SK-N-SH (cell line): ENCODE results near the gene PDK2. TPM values are rescaled to one million over a fixed set of nuclear protein-coding genes. Genes with fewer than 3 reads are reported as not detected.

Source experiments
- CTCF ChIA-PET: fragments of 300-600, 350-600 bp; formaldehyde crosslinking; extraction: SDS; loops from one replicate; lab custom pipeline; 2021; lab: Yijun Ruan, JAX
- POLR2A ChIA-PET: fragments of 350-600 bp; sonication (Branson Sonifier 250); formaldehyde crosslinking; extraction: SDS; loops from one replicate; lab custom pipeline; 2020; ENCODE audit warnings: antibody characterized with exemption, inconsistent platforms; lab: Yijun Ruan, JAX
- DNase-seq: peaks from one replicate; pipeline ENCODE4 v3.0.0; 2012
- H2AFZ ChIP-seq: fragments of 200-600 bp; sonication (generic); 2 replicates; pipeline ENCODE4 v1.8.1; 2016; ENCODE audit warnings: antibody characterized with exemption, mild to moderate bottlenecking, low read depth
- H3F3A ChIP-seq: fragments of 200-600 bp; sonication (generic); replicated peaks from 2 replicates; pipeline ENCODE3; 2016; ENCODE audit warnings: antibody characterized with exemption, mild to moderate bottlenecking; ENCODE audit not compliant: insufficient read depth
- H3K27ac ChIP-seq, 2 experiments: fragments of 200-500 bp in 1 of 2; fragments of 200-600 bp in 1 of 2; sonication (Bioruptor generic) in 1 of 2; sonication (generic), shearing (Covaris generic) in 1 of 2; 2 replicates each; pipeline versions ENCODE4 v1.5.1 to v1.6.1; 2014 to 2016; ENCODE audit warnings: low read depth in 2 of 2, inconsistent platforms in 1 of 2, low read length in 1 of 2, mild to moderate bottlenecking in 1 of 2, mixed read lengths in 1 of 2
- H3K27me3 ChIP-seq: fragments of 200-600 bp; sonication (generic), shearing (Covaris generic); 2 replicates; pipeline ENCODE4 v1.6.1; 2016; ENCODE audit warnings: mixed run types; ENCODE audit not compliant: insufficient read depth
- H3K36me3 ChIP-seq, 2 experiments: fragments of 200-500 bp in 1 of 2; fragments of 200-600 bp in 1 of 2; sonication (Bioruptor generic) in 1 of 2; sonication (generic) in 1 of 2; replicated peaks in 1 of 2; 2 replicates each; pipeline versions ENCODE3 to v1.5.1; 2014 to 2016; ENCODE audit warnings: low read length in 1 of 2, mild to moderate bottlenecking in 1 of 2; ENCODE audit not compliant: insufficient read depth in 2 of 2, control insufficient read depth in 1 of 2
- H3K4me1 ChIP-seq, 2 experiments: fragments of 200-500 bp in 1 of 2; fragments of 200-600 bp in 1 of 2; sonication (Bioruptor generic) in 1 of 2; sonication (generic), shearing (Covaris generic) in 1 of 2; 2 replicates each; pipeline versions ENCODE4 v1.5.1 to v1.6.1; 2014 to 2016; ENCODE audit warnings: low read depth in 1 of 2, low read length in 1 of 2, mixed run types in 1 of 2; ENCODE audit not compliant: insufficient read depth in 2 of 2, control insufficient read depth in 1 of 2
- H3K4me2 ChIP-seq: fragments of 200-600 bp; sonication (generic), shearing (Covaris generic); 2 replicates; pipeline ENCODE4 v1.6.1; 2017; ENCODE audit warnings: mixed run types
- H3K4me3 ChIP-seq, 2 experiments: fragments of 200-500 bp in 1 of 2; fragments of 200-600 bp in 1 of 2; sonication (Bioruptor generic) in 1 of 2; sonication (generic), shearing (Covaris generic) in 1 of 2; 2 replicates each; pipeline versions ENCODE4 v1.5.1 to v1.8.1; 2014 to 2016; ENCODE audit warnings: low read depth in 2 of 2, inconsistent platforms in 1 of 2, low read length in 1 of 2, mild to moderate bottlenecking in 1 of 2, mixed read lengths in 1 of 2, moderate library complexity in 1 of 2
- H3K79me2 ChIP-seq: fragments of 200-600 bp; sonication (generic); 2 replicates; pipeline ENCODE4 v1.8.1; 2017; ENCODE audit warnings: mild to moderate bottlenecking; ENCODE audit not compliant: insufficient read depth
- H3K9ac ChIP-seq: fragments of 200-600 bp; sonication (generic); 2 replicates; pipeline ENCODE4 v1.6.1; 2017; ENCODE audit warnings: mixed run types
- H3K9me2 ChIP-seq: fragments of 200-600 bp; sonication (generic); 2 replicates; pipeline ENCODE4 v1.6.1; 2017; ENCODE audit warnings: mixed run types
- H3K9me3 ChIP-seq: fragments of 200-600 bp; sonication (generic); 2 replicates; pipeline ENCODE4 v1.6.1; 2017; ENCODE audit warnings: mixed run types, mild to moderate bottlenecking, moderate library complexity
- H4K20me1 ChIP-seq: fragments of 200-600 bp; sonication (generic); 2 replicates; pipeline ENCODE4 v1.6.1; 2017; ENCODE audit warnings: mild to moderate bottlenecking, mixed run types; ENCODE audit not compliant: insufficient read depth
- CHD2 ChIP-seq: fragments of 150-350 bp; IDR thresholded peaks from 2 replicates; pipeline ENCODE4 v1.6.1; 2018; ENCODE audit warnings: low read length; ENCODE audit not compliant: partially characterized antibody
- CTCF ChIP-seq: fragments of 200-600 bp; sonication (generic); IDR thresholded peaks from 2 replicates; pipeline ENCODE4 v1.6.1; 2017; ENCODE audit warnings: antibody characterized with exemption, mild to moderate bottlenecking, moderate library complexity
- EZH2phosphoT487 ChIP-seq: fragments of 200-600 bp; sonication (generic); IDR thresholded peaks from 2 replicates; pipeline ENCODE4 v1.6.1; 2017; ENCODE audit warnings: low read depth, mixed run types, mild to moderate bottlenecking, antibody characterized with exemption, moderate library complexity, borderline replicate concordance
- FOXJ3 ChIP-seq: sonication (generic); formaldehyde crosslinking; IDR thresholded peaks from 2 replicates; pipeline ENCODE4 v1.5.1; 2020; ENCODE audit warnings: mild to moderate bottlenecking, missing genetic modification reagents
- JUND ChIP-seq: IDR thresholded peaks from 2 replicates; pipeline ENCODE4 v1.4.0; 2012
- MEF2A ChIP-seq: IDR thresholded peaks from 2 replicates; pipeline ENCODE4 v1.4.0; 2012; ENCODE audit warnings: low read depth, borderline replicate concordance
- NFIC ChIP-seq: IDR thresholded peaks from 2 replicates; pipeline ENCODE4 v1.4.0; 2012; ENCODE audit warnings: borderline replicate concordance
- RCOR1 ChIP-seq: fragments of 150-350 bp; IDR thresholded peaks from 2 replicates; pipeline ENCODE4 v1.6.1; 2017; ENCODE audit warnings: antibody characterized with exemption, low read length
- TAF1 ChIP-seq: IDR thresholded peaks from 2 replicates; pipeline ENCODE4 v1.6.1; 2012; ENCODE audit warnings: low read depth, mild to moderate bottlenecking, low read length, moderate library complexity, borderline replicate concordance
- TCF12 ChIP-seq: IDR thresholded peaks from 2 replicates; pipeline ENCODE4 v1.4.0; 2012
- TEAD4 ChIP-seq: IDR thresholded peaks from 2 replicates; pipeline ENCODE4 v1.4.0; 2012; ENCODE audit warnings: mild to moderate bottlenecking, borderline replicate concordance; ENCODE audit not compliant: insufficient read depth
- YY1 ChIP-seq: IDR thresholded peaks from 2 replicates; pipeline ENCODE4 v1.4.0; 2012; ENCODE audit warnings: low read depth, mild to moderate bottlenecking
- WGBS: methylation state at CpG from one replicate; pipeline ENCODE4 v1.1.6; 2017; ENCODE audit warnings: low lambda C conversion rate; 5-methylcytosine and 5-hydroxymethylcytosine counted together
- polyA plus RNA-seq, 3 experiments: library from polyadenylated mRNA; depleted of rRNA; stranded (reverse); fragments of >200 nt; gene quantifications; 2 replicates each; pipeline ENCODE4 v1.2.3, GENCODE V29; 2012

The PDK2 gene
- polyA plus RNA-seq, 1 of the 3 experiments (the other 2 are of a cell fraction) = 124 TPM

GRCh38 chr17:50074227-50074626, 20.9 kb upstream of the PDK2 start:
- POLR2A ChIA-PET = interaction anchor here (1.4 kb wide), 1 partner anchor 20 kb away, joined by 5 read pairs; the partner anchor contains the start of gene PDK2
- Histone ChIP-seq H3K9ac (no peak overlapping the region), H3K27ac (peak overlapping the region in 1 of 2 experiments; percentile 24; a peak in 1 of 4 replicates)
- DNase-seq = no peak
- TF ChIP-seq JUND (no peak), YY1 (no peak), FOXJ3 (CRISPR knock-in tag) (no peak), NFIC (no peak), TAF1 (no peak), RCOR1 (no peak), CHD2 (no peak), EZH2phosphoT487 (no peak), TCF12 (no peak), MEF2A (no peak)
- TF ChIP-seq, all 33 proteins: peak for 0
- Histone ChIP-seq H4K20me1 (peaks cover 85% of the 10 kb centered on the region), H3F3A (peaks cover 85% of the 10 kb centered on the region), H3K9me2 (no peaks in the 10 kb centered on the region), H3K4me2 (no peak overlapping the region), H3K27me3 (no peaks in the 10 kb centered on the region), H3K9me3 (no peaks in the 10 kb centered on the region), H3K4me3 (no peak overlapping the region), H3K79me2 (peaks cover 96% of the 10 kb centered on the region), H2AFZ (no peak overlapping the region), H3K4me1 (no peaks in the 10 kb centered on the region), H3K36me3 (peaks cover 91% of the 10 kb centered on the region in 2 experiments)
- 95% methylated on average over 6 of the region's 6 CpGs for WGBS
- CTCF ChIA-PET = interaction anchor here (1.2 to 5.8 kb wide), 11 partner anchors 9 to 212 kb away, joined by 3 to 41 read pairs (median 4); partner anchors contain the start of genes ITGA3 and PDK2

DNA sequence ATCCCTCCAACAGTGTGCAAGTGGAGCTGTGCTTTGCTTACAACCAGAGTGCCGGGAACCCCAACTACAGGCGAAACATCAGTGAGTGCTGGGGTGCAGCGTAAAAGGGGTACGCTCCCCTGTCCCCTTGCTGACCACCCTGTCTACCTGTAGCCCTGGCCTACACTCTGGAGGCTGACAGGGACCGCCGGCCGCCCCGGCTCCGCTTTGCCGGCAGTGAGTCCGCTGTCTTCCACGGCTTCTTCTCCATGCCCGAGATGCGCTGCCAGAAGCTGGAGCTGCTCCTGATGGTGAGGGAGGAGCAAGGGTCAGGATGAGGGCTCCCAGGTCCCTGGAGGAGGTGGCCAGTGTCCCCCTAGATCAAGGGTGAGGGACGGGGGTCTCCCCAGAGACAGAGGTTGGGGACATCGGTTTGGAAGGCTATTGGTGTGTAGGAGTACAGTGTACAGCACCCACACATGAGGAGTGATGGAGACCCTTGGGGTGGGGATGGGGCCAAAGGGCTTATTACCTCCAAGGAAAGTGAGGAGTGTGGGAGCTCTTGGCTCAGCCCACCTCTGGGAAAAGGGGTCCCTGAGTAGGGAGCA, 19.6 kb upstream of the PDK2 start:
- peaks cover 94% of the 10 kb centered on the region in 2 experiments for H3K36me3 ChIP-seq
- peaks cover 90% of the 10 kb centered on the region for H4K20me1 ChIP-seq
- H3K27ac ChIP-seq = peak overlapping the region in 1 of 2 experiments; percentile 24; a peak in 1 of 4 replicates
- no peak overlapping the region for H2AFZ ChIP-seq
- CTCF ChIA-PET = interaction anchor here (0.9 to 5.8 kb wide), 4 partner anchors 12 to 48 kb away, joined by 3 to 41 read pairs (median 20); partner anchors contain the start of genes ITGA3 and PDK2
- 96% methylated on average over 16 of the region's 16 CpGs for WGBS
- H3K79me2 ChIP-seq = peaks cover 90% of the 10 kb centered on the region
- no peaks in the 10 kb centered on the region for H3K9me3 ChIP-seq
- no peaks in the 10 kb centered on the region for H3K9me2 ChIP-seq
- H3K4me3 ChIP-seq = no peak overlapping the region
- H3K4me1 ChIP-seq = no peaks in the 10 kb centered on the region
- H3K4me2 ChIP-seq = no peak overlapping the region
- POLR2A ChIA-PET = interaction anchor here (1.3 kb wide), 1 partner anchor 19 kb away, joined by 3 read pairs; the partner anchor contains the start of gene ITGA3
- DNase-seq = no peak
- TF ChIP-seq TEAD4 (no peak), CTCF (no peak)
- H3K27me3 ChIP-seq = no peaks in the 10 kb centered on the region
- H3F3A ChIP-seq = peaks cover 88% of the 10 kb centered on the region
- no peak overlapping the region for H3K9ac ChIP-seq
